ENCODE measurements around the gene GPR108.

DNA sequence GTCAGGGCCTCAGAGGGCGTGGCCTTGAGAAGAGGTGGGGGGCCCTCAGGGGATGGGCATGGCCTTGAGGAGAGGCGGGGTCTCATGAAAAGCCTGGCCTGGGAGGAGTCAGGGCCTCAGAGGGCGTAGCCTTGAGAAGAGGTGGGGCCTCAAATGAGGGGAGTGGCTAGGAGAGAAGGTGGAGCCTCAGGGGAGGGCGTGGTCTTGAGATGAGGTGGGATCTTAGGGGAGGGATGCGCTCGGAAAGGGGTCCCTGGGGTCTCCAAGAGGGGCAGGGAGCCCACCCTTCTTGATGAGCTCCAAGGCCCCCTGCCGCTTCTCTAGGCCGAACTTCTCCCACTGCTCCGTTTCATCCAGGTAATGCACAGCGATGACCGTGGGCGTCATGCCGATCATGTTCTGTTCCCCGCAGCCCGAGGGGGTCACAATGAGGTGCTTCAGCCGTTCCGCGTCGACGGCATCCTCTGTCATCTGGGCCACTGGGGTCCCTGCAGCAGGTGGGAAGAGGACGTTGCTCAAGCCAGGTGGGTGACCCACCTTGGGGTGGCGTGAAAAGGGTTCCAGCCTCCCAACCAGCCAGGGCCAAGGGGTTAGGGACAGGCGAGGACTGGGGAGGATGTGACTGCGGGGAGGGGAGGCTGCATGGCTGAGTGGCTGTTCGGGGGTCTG, 43.1 kb downstream of the GPR108 start:
- TF ChIP-seq POLR2A (IDR thresholded peaks at IDR 0.05; ENCODE audit: low read depth, low read length) (no peak), TAF1 (IDR thresholded peaks at IDR 0.05; ENCODE audit: borderline replicate concordance, low read depth, low read length) (no peak)
